Measurements from ENCODE around the gene FN3K. TPM values are rescaled to one million over a fixed set of nuclear protein-coding genes. Genes with fewer than 3 reads are reported as not detected.

The FN3K gene
- 0.73 TPM for total RNA-seq

DNA sequence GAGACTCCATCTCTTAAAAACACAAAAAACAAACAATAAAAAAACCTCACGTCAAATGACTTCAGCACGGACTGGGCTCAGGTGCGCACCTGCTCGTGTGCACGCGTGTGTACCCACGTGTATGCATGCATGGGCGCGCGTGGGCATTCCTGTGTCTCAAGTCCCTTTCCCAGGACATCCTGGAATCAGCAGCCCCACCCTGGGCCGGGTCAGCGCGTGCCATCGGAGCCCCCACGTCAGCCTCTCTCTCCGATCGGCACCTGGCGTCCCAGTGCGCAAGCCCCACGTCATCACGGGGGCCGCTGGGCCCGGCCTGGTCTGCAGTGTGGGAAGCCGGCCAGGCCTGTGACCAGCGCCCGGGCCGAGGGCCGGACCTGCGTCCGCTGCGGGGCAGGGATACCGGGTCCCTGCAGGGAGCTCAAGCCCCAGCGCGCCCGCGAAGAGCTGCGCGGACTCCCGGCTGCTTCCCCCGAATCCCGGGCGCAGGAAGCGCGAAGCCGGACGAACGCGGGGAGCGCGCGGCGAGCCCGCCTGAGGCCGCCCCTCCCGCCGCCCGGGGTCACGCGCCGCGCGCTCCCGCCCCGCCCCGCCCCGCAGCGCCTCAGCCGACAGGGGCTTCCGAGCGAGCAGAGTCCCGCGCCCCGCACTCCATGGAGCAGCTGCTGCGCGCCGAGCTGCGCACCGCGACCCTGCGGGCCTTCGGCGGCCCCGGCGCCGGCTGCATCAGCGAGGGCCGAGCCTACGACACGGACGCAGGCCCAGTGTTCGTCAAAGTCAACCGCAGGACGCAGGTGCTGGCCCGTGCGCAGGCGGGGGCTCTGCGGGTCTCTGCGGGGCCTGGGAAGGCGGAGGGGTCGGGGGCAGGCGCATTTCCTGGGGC, at the start of gene FN3K:
Gene FN3K, plus strand, starts transcription at position 629 of the 880 bp plus-strand sequence. Its CDS starts 22 bp downstream, at position 651.
- peak within 1 kb of the TSS; percentile 35 for H3K4me3 ChIP-seq (ENCODE audit: low read length)

DNA sequence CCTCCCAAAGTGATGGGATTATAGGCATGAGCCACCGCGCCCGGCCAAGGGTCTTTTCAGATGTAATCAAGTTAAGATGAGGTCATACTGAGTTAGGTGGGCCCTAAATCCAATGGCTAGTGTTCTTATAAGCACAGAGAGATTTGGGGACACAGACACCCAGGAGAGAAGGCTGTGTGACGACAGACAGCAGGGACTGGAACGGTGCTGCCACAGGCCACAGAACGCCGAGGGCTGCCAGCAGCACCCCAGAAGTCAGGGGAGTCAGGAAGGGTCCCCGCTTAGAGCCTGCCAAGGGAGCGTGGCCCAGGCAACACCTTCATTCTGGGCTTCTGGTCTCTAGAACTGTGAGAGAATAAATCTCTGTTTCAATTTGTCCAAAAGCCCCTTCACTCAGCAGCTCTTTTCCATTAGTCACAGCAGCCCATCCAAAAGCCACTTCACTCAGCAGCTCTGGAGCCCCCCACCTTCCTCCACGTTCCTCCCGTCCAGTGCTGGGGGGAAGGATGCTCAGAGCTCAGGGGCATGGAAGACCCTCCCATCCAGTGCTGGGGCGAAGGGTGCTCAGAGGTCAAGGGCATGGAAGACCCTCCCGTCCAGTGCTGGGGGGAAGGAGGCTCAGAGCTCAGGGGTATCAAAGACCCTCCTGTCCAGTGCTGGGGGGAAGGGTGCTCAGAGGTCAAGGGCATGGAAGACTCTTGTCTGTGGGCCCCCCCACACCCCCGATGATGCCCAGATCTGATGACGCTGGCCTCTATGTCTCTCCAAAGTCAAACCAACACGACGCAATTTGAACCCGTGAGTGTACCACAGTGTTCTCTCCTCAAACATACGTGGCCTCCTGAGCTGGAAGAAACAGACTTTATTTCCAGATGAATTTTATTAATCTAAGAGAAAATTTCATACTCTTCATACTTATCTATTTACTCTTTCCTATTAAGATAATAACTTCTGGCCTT, 48.8 kb upstream of the FN3K start:
- H3K9me3 ChIP-seq (ENCODE audit: low read depth, low read length), result peaks cover 5% of the 10 kb centered on the region
- no peak overlapping the region for H3K4me3 ChIP-seq (ENCODE audit: low read length)
- H3K4me1 ChIP-seq (ENCODE audit: insufficient read depth, low read length), result no peaks in the 10 kb centered on the region
- no peaks in the 10 kb centered on the region for H3K27me3 ChIP-seq (ENCODE audit: insufficient read depth, low read length)

More for the DNA sequence above, at the start of gene FN3K:
- H3K4me1 ChIP-seq (ENCODE audit: insufficient read depth, low read length), result peaks cover 3% of the 10 kb centered on the region
- no peaks in the 10 kb centered on the region for H3K9me3 ChIP-seq (ENCODE audit: low read depth, low read length)
- H3K27me3 ChIP-seq (ENCODE audit: insufficient read depth, low read length), result no peaks in the 10 kb centered on the region

- no peaks in the 10 kb centered on the region for H3K27me3 ChIP-seq (ENCODE audit: insufficient read depth, low read length)
- no peaks in the 10 kb centered on the region for H3K4me1 ChIP-seq (ENCODE audit: insufficient read depth, low read length)
- H3K4me3 ChIP-seq (ENCODE audit: low read length), result no peak overlapping the region
- no peaks in the 10 kb centered on the region for H3K9me3 ChIP-seq (ENCODE audit: low read depth, low read length)
These were observed 48.0 kb upstream of the FN3K start for GRCh38 chr17:82687375-82687861.

GRCh38 chr17:82687871-82688270, 47.5 kb upstream of the FN3K start:
- Histone ChIP-seq H3K4me1 (ENCODE audit: insufficient read depth, low read length) (no peaks in the 10 kb centered on the region), H3K27me3 (ENCODE audit: insufficient read depth, low read length) (no peaks in the 10 kb centered on the region), H3K4me3 (ENCODE audit: low read length) (no peak overlapping the region), H3K9me3 (ENCODE audit: low read depth, low read length) (no peaks in the 10 kb centered on the region)

DNA sequence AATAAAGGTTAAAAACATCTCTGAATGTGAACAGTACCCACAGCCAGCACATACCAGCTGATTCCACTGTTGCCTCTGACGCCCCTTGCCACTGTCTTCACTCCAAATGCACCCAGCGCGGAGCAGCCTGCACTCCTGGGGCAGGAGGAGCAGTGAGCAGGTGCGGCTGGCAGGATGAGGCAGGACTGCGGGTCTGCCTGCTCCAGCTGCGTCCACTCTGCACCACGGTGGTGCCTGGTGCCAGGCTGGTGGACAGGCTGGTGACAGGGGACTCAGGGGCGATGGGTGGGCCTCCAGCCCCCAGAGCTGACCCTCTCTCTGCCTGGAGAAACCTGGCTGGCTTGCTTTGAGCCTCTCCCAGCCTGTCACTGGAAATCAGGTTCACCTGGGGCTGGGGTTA, 46.3 kb upstream of the FN3K start:
- H3K4me3 ChIP-seq (ENCODE audit: low read length), result no peak overlapping the region
- no peaks in the 10 kb centered on the region for H3K27me3 ChIP-seq (ENCODE audit: insufficient read depth, low read length)
- H3K9me3 ChIP-seq (ENCODE audit: low read depth, low read length), result no peaks in the 10 kb centered on the region
- H3K4me1 ChIP-seq (ENCODE audit: insufficient read depth, low read length), result no peaks in the 10 kb centered on the region

GRCh38 chr17:82690786-82691489, 44.5 kb upstream of the FN3K start:
- no peak overlapping the region for H3K4me3 ChIP-seq (ENCODE audit: low read length)
- H3K27me3 ChIP-seq (ENCODE audit: insufficient read depth, low read length), result no peaks in the 10 kb centered on the region
- H3K9me3 ChIP-seq (ENCODE audit: low read depth, low read length), result no peaks in the 10 kb centered on the region
- no peaks in the 10 kb centered on the region for H3K4me1 ChIP-seq (ENCODE audit: insufficient read depth, low read length)

DNA sequence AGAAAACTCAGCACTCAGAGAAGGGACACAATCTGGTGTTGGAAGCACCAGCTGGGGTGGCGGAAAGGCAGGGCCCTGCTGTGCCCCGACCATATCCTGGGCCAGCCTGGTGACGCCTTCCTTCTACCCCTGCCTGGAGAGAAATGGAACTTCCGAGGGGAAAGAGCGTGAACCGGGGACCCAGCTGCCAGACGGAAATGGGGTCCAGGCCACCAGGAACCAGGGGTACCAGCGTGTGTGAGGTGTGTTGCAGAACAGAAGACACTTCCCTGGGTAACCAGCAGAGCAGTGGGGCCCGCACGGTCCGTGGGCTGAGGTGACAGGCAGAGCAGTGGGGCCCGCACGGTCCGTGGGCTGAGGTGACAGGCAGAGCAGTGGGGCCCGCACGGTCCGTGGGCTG, 43.7 kb upstream of the FN3K start:
- no peaks in the 10 kb centered on the region for H3K27me3 ChIP-seq (ENCODE audit: insufficient read depth, low read length)
- no peak overlapping the region for H3K4me3 ChIP-seq (ENCODE audit: low read length)
- H3K4me1 ChIP-seq (ENCODE audit: insufficient read depth, low read length), result no peaks in the 10 kb centered on the region
- H3K9me3 ChIP-seq (ENCODE audit: low read depth, low read length), result no peaks in the 10 kb centered on the region

DNA sequence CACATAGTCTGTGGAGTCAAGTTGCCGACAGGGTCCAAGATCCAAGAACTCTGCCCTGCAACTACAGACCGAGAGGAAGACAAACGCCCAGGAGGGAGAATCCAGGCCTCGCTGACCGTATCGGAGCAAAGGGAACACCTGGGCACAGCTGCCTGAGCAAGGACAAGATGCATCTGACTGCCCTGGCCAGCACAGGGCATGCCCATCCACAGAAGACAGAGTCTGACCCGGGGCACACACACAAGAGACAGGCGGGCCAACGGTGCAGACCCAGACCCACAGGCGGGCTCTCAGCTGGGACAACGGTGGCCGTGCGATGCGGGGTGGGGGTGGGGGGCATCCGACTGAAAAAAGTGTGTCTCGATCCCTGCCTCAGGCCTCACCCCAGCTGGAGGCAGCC, 43.1 kb upstream of the FN3K start:
- Histone ChIP-seq H3K4me1 (ENCODE audit: insufficient read depth, low read length) (peaks cover 3% of the 10 kb centered on the region), H3K9me3 (ENCODE audit: low read depth, low read length) (no peaks in the 10 kb centered on the region), H3K4me3 (ENCODE audit: low read length) (no peak overlapping the region), H3K27me3 (ENCODE audit: insufficient read depth, low read length) (peaks cover 3% of the 10 kb centered on the region)

DNA sequence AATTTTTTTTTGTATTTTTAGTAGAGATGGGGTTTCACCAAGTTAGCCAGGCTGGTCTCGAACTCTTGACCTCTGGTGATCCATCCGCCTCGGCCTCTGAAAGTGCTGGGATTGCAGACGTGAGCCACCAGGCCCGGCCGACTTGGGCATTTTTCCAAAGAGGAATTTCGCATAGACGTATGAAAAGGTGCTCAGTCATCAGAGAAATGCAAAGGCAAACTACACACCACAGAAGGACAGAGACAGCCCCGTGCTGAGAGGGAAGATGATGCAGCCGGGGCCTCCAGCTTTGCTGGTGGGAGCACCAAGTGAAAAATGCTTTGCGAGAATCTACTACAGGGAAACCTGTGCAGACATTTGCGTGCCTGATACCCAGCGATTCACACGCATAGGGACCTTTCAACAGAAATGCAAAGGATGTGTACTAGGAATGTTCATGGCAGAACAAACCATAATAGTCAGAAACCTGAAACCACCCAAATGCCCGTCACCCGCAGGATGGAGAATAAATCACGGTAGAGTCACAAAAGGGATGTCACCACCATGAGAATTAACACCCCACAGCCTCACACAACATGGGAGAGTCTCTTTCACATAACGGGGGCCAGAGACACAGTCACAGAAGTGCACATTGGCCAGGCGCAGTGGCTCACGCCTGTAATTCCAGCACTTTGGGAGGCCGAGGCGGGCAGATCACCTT, 42.1 kb upstream of the FN3K start:
- Histone ChIP-seq H3K4me3 (ENCODE audit: low read length) (no peak overlapping the region), H3K4me1 (ENCODE audit: insufficient read depth, low read length) (peaks cover 11% of the 10 kb centered on the region), H3K9me3 (ENCODE audit: low read depth, low read length) (no peaks in the 10 kb centered on the region), H3K27me3 (ENCODE audit: insufficient read depth, low read length) (peaks cover 5% of the 10 kb centered on the region)

DNA sequence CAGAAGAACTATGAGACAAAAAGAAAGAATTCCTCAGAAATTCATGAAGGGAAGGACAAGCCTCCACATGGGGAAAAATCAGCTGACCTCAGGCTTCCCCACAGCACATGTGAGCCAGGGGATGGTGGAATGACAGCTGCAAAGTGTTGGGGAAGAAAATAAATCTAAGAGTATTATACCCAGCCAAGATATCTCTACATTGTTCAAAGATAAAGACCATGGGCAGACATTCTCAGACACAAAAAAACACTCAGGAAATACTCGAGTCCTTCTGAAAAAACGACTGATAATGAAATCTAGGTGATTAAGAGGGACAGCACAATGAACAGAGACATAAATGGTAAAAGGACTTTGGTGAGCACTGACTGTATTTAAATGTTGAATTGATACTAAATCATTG, 40.8 kb upstream of the FN3K start:
- H3K27me3 ChIP-seq (ENCODE audit: insufficient read depth, low read length), result peaks cover 5% of the 10 kb centered on the region
- peaks cover 16% of the 10 kb centered on the region for H3K4me1 ChIP-seq (ENCODE audit: insufficient read depth, low read length)

DNA sequence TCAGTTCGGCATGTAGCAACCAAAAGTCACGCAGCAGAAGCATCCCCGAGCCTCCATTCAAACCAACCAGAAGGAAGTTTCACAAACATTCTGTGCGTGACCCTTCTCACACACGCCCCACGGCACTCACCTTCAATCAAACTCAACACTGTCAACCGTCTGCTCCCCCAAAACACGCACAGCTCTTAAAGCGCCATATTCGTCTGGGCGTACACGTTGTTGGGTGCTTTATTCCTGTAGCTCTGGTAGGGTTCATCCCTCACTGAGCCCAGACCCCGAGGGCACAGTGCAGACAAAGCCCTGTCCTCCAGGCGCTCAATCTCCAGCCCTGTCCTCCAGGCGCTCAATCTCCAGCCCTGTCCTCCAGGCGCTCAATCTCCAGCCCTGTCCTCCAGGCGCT, 39.2 kb upstream of the FN3K start:
- H3K27me3 ChIP-seq (ENCODE audit: insufficient read depth, low read length), result peaks cover 5% of the 10 kb centered on the region
- peaks cover 16% of the 10 kb centered on the region for H3K4me1 ChIP-seq (ENCODE audit: insufficient read depth, low read length)
- H3K4me3 ChIP-seq (ENCODE audit: low read length), result no peak overlapping the region
- H3K9me3 ChIP-seq (ENCODE audit: low read depth, low read length), result no peaks in the 10 kb centered on the region

More for the DNA sequence above, 40.8 kb upstream of the FN3K start:
- Histone ChIP-seq H3K9me3 (ENCODE audit: low read depth, low read length) (no peaks in the 10 kb centered on the region), H3K4me3 (ENCODE audit: low read length) (no peak overlapping the region)

DNA sequence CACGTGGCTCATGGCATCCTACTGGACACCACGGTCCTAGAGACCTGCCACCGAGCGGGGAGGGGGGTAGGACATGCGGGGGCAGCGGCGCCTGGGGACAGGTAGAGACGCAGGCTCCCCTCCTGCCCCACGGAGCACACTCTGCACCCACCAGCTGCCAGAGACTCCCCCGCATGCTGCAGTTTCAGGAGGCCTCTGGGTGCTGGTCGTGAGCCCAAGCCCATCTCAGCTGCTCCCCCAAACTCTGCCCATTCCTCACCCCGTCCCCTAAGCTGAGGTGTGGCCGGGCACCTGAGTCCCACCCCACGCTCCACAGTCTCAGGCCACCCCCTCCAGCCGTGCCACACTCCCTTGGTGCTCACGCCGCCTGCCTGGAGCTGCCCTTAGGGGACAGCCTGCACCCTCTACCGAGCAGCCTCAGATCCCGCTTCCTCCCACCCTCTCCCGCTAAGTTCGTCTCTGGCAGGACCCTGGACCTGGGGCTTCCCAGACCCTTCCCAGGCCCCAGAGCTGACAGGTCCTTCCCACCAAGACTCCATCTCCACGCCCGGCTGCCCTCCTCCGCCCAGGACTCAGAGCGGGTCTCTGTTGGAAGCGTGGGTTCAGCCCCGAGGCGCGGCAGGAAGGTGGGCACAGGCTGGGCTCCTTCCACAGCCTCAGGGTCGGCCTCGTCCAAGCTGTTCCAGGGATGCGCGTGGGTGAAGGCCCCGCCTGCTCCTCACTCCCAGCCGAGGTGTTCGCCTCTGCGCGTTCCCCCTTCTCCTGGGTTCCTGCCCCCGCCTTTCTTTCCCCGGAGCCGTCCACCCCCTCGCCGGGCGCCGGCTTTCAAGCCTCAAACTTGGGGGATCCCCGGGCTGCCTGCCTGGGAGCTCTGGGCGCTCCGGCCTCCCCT, 38.3 kb upstream of the FN3K start:
- H3K4me3 ChIP-seq (ENCODE audit: low read length), result no peak overlapping the region
- H3K9me3 ChIP-seq (ENCODE audit: low read depth, low read length), result no peaks in the 10 kb centered on the region
- peaks cover 16% of the 10 kb centered on the region for H3K4me1 ChIP-seq (ENCODE audit: insufficient read depth, low read length)
- peaks cover 5% of the 10 kb centered on the region for H3K27me3 ChIP-seq (ENCODE audit: insufficient read depth, low read length)

DNA sequence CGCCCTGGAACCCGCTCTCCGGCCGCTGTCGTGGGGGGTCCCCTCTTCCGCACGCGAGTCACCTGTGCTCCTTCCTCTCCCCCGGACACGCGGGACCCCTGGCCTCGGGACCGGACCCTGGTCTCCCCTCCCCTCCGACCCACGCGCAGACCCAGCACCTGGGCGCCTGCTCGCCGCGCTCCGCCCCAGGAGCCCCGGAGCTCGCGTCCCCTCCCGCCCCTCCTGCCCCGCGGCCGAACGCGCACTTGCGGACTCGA, 37.7 kb upstream of the FN3K start:
- Histone ChIP-seq H3K9me3 (ENCODE audit: low read depth, low read length) (no peaks in the 10 kb centered on the region), H3K4me3 (ENCODE audit: low read length) (no peak overlapping the region), H3K4me1 (ENCODE audit: insufficient read depth, low read length) (peaks cover 16% of the 10 kb centered on the region), H3K27me3 (ENCODE audit: insufficient read depth, low read length) (peaks cover 5% of the 10 kb centered on the region)

Measured in mononuclear cell (primary cell).